ENCODE data around the gene NCAM2. TPM values are rescaled to one million over a fixed set of nuclear protein-coding genes. Genes with fewer than 3 reads are reported as not detected.

NCAM2 gene
- total and polyA plus RNA-seq, 2 donors (not counting 3 experiments of a cell fraction or from before 2014, with no cell fraction given): 0.11 to 0.27 TPM

GRCh38 chr21:21530680-21531079 is 532.5 kb downstream of the NCAM2 start:
- H3K27ac ChIP-seq (ENCODE audit: insufficient read depth, low read depth, low read length): no peak overlapping the region
- H3K27me3 ChIP-seq (ENCODE audit: control insufficient read depth in 2 of 2, insufficient read depth in 2 of 2, low read length in 2 of 2): no peaks in the 10 kb centered on the region
- DNase-seq (ENCODE audit: low read depth, low spot score): no peak
- intact Hi-C loops (cut with micrococcal nuclease): no loop called here
- BruUV-seq (replicated peaks): no TSS peak
- H3K4me1 ChIP-seq (ENCODE audit: control insufficient read depth, extremely low read depth, insufficient read depth, low read length): no peaks in the 10 kb centered on the region
- H3K9me3 ChIP-seq (replicated peaks; ENCODE audit: control insufficient read depth, insufficient read depth, low read length): no peaks in the 10 kb centered on the region
- H3K36me3 ChIP-seq (ENCODE audit: control insufficient read depth in 2 of 2, extremely low read depth in 1 of 2, insufficient read depth in 2 of 2, low read length in 2 of 2): no peaks in the 10 kb centered on the region
- H3K4me3 ChIP-seq (replicated peaks in 1 of 3; ENCODE audit: insufficient read depth in 1 of 3, low read depth in 1 of 3, low read length in 3 of 3): no peak overlapping the region
- dilution Hi-C loops (cut with MboI; ENCODE audit: extremely low pct_ligation_motif_present, low sequenced_read_pairs): no loop called here
- no peaks in the 10 kb centered on the region for H3K9me1 ChIP-seq (replicated peaks; ENCODE audit: control insufficient read depth, extremely low read depth, insufficient read depth, low read length)
- H3K9ac ChIP-seq (replicated peaks; ENCODE audit: extremely low read depth, insufficient read depth, low read length): no peak overlapping the region
- no peaks in the 10 kb centered on the region for H3K79me2 ChIP-seq (ENCODE audit: control insufficient read depth, insufficient read depth, low read length)
- no peaks in the 10 kb centered on the region for H4K20me1 ChIP-seq (replicated peaks; ENCODE audit: control insufficient read depth, extremely low read depth, insufficient read depth, low read length)
- H2AFZ ChIP-seq (ENCODE audit: low read depth, low read length): no peak overlapping the region
- no peak overlapping the region for H3K4me2 ChIP-seq (ENCODE audit: insufficient read depth, low read length)
- CTCF ChIA-PET: no interaction called here
- TF ChIP-seq MAX (IDR thresholded peaks at IDR 0.05; ENCODE audit: insufficient read depth, insufficient read length) (no peak), POLR2AphosphoS5 (IDR thresholded peaks at IDR 0.05; ENCODE audit: insufficient read depth, low read depth, low read length) (no peak), MYC (IDR thresholded peaks at IDR 0.05; ENCODE audit: low read depth, low read length) (no peak), EZH2 (IDR thresholded peaks at IDR 0.05; ENCODE audit: borderline replicate concordance, low read depth, low read length, severe bottlenecking) (no peak), CTCF (IDR thresholded peaks at IDR 0.05; ENCODE audit: extremely low read depth in 1 of 2, insufficient read depth in 1 of 2, low read depth in 1 of 2, low read length in 2 of 2) (no peak), POLR2A (IDR thresholded peaks at IDR 0.05; ENCODE audit: low read depth, low read length) (no peak), GATA2 (IDR thresholded peaks at IDR 0.05; ENCODE audit: insufficient read depth, insufficient read length, low read depth, low read length) (no peak), JUN (IDR thresholded peaks at IDR 0.05; ENCODE audit: borderline replicate concordance, insufficient read depth, insufficient read length, low read depth) (no peak), FOS (IDR thresholded peaks at IDR 0.05; ENCODE audit: borderline replicate concordance, insufficient read depth, low read length) (no peak)
- POLR2A ChIA-PET: no interaction called here
- no peak for FAIRE-seq
